Muscle of leg (tissue), 11 donors: ENCODE measurements around the gene SLC25A48. TPM values are rescaled to one million over a fixed set of nuclear protein-coding genes. Genes with fewer than 3 reads are reported as not detected.
A peak's percentile ranks its signal among the peaks of the same experiment; 100 is the strongest.

Experiments used
- DNase-seq: peaks from one replicate; pipeline ENCODE4 v3.0.0; 2013
- H3K27ac ChIP-seq: one replicate; pipeline ENCODE4 v1.5.1; 2013; ENCODE audit warnings: mild to moderate bottlenecking, low read length, control low read depth
- H3K27me3 ChIP-seq: one replicate; pipeline ENCODE4 v1.6.1; 2013; ENCODE audit warnings: low read length; ENCODE audit not compliant: control insufficient read depth, insufficient read depth
- H3K36me3 ChIP-seq: one replicate; pipeline ENCODE4 v1.6.1; 2013; ENCODE audit warnings: low read length; ENCODE audit not compliant: control insufficient read depth, insufficient read depth
- H3K4me1 ChIP-seq: one replicate; pipeline ENCODE4 v1.6.1; 2013; ENCODE audit warnings: low read length; ENCODE audit not compliant: control insufficient read depth, insufficient read depth
- H3K4me3 ChIP-seq: one replicate; pipeline ENCODE4 v1.5.1; 2013; ENCODE audit warnings: low read length, control low read depth
- H3K9me3 ChIP-seq: replicated peaks from 2 replicates; pipeline ENCODE4 v1.6.1; 2013; ENCODE audit warnings: low read depth, low read length; ENCODE audit not compliant: control insufficient read depth
- WGBS: methylation state at CpG from one replicate; pipeline ENCODE4 v1.1.5; 2013; ENCODE audit warnings: missing lambda C conversion rate; ENCODE audit not compliant: insufficient coverage; 5-methylcytosine and 5-hydroxymethylcytosine counted together
- polyA plus RNA-seq, 8 donors: library from polyadenylated mRNA; unstranded; fragments of 120-200 nt; gene quantifications; one replicate each; pipeline versions ENCODE4 v1.2.1 to v1.2.3, GENCODE V29; 2013; ENCODE audit warnings: inconsistent platforms in 1 of 8, low replicate concordance in 1 of 8; ENCODE audit not compliant: insufficient read length in 8 of 8, insufficient read depth in 1 of 8
- total RNA-seq: library from RNA; stranded (reverse); fragments of 120-200 nt; gene quantifications from one replicate; pipeline ENCODE4 v1.2.4, GENCODE V29; 2013

Gene SLC25A48
- total and polyA plus RNA-seq, 9 donors = 0.18 to 1.7 (median 0.46) TPM

- DNase-seq = no peak
- 77% methylated on average over 3 of the region's 4 CpGs for WGBS
- Histone ChIP-seq H3K9me3 (no peaks in the 10 kb centered on the region), H3K4me3 (no peak overlapping the region), H3K27me3 (peaks cover 28% of the 10 kb centered on the region), H3K27ac (no peak overlapping the region), H3K4me1 (peaks cover 7% of the 10 kb centered on the region), H3K36me3 (no peaks in the 10 kb centered on the region)
These were observed 5.1 kb downstream of the SLC25A48 start for GRCh38 chr5:135839566-135839965.

GRCh38 chr5:135840959-135841358 is 6.5 kb downstream of the SLC25A48 start:
- Histone ChIP-seq H3K9me3 (no peaks in the 10 kb centered on the region), H3K4me1 (no peaks in the 10 kb centered on the region), H3K27me3 (peaks cover 14% of the 10 kb centered on the region), H3K36me3 (no peaks in the 10 kb centered on the region), H3K27ac (no peak overlapping the region), H3K4me3 (no peak overlapping the region)
- DNase-seq = no peak
- WGBS = no CpG with 5 or more reads among the region's 4 CpGs

GRCh38 chr5:135842737-135843136 is 8.3 kb downstream of the SLC25A48 start:
- 59% methylated on average over 2 of the region's 4 CpGs for WGBS
- no peak overlapping the region for H3K27ac ChIP-seq
- H3K36me3 ChIP-seq = no peaks in the 10 kb centered on the region
- no peaks in the 10 kb centered on the region for H3K4me1 ChIP-seq
- H3K4me3 ChIP-seq = no peak overlapping the region
- no peaks in the 10 kb centered on the region for H3K9me3 ChIP-seq
- no peak for DNase-seq
- peaks cover 7% of the 10 kb centered on the region for H3K27me3 ChIP-seq

GRCh38 chr5:135843571-135844337 is 9.3 kb downstream of the SLC25A48 start:
- 76% methylated on average over 6 of the region's 6 CpGs for WGBS
- no peaks in the 10 kb centered on the region for H3K4me1 ChIP-seq
- peaks cover 3% of the 10 kb centered on the region for H3K27me3 ChIP-seq
- DNase-seq = no peak
- H3K36me3 ChIP-seq = no peaks in the 10 kb centered on the region
- no peak overlapping the region for H3K27ac ChIP-seq
- H3K9me3 ChIP-seq = no peaks in the 10 kb centered on the region
- H3K4me3 ChIP-seq = no peak overlapping the region

GRCh38 chr5:135846311-135846710 is 11.8 kb downstream of the SLC25A48 start:
- Histone ChIP-seq H3K4me3 (no peak overlapping the region), H3K27ac (no peak overlapping the region), H3K36me3 (no peaks in the 10 kb centered on the region), H3K4me1 (peaks cover 2% of the 10 kb centered on the region), H3K27me3 (peaks cover 5% of the 10 kb centered on the region), H3K9me3 (no peaks in the 10 kb centered on the region)
- DNase-seq = no peak

GRCh38 chr5:135847976-135848375 is 13.5 kb downstream of the SLC25A48 start:
- Histone ChIP-seq H3K27ac (no peak overlapping the region), H3K9me3 (no peaks in the 10 kb centered on the region), H3K4me1 (peaks cover 5% of the 10 kb centered on the region), H3K4me3 (no peak overlapping the region), H3K36me3 (no peaks in the 10 kb centered on the region), H3K27me3 (peaks cover 2% of the 10 kb centered on the region)
- no CpG with 5 or more reads among the region's 1 CpG for WGBS
- no peak for DNase-seq

GRCh38 chr5:135850231-135850630 is 15.8 kb downstream of the SLC25A48 start:
- no peak overlapping the region for H3K4me3 ChIP-seq
- H3K4me1 ChIP-seq = peaks cover 5% of the 10 kb centered on the region
- H3K27me3 ChIP-seq = peaks cover 2% of the 10 kb centered on the region
- DNase-seq = no peak
- H3K9me3 ChIP-seq = no peaks in the 10 kb centered on the region
- H3K27ac ChIP-seq = no peak overlapping the region
- WGBS = 86% methylated on average over 2 of the region's 9 CpGs
- no peaks in the 10 kb centered on the region for H3K36me3 ChIP-seq

GRCh38 chr5:135850671-135851070 is 16.2 kb downstream of the SLC25A48 start:
- Histone ChIP-seq H3K36me3 (no peaks in the 10 kb centered on the region), H3K4me1 (peaks cover 5% of the 10 kb centered on the region), H3K9me3 (no peaks in the 10 kb centered on the region), H3K27me3 (peaks cover 2% of the 10 kb centered on the region), H3K27ac (no peak overlapping the region), H3K4me3 (no peak overlapping the region)
- WGBS = 95% methylated on average over 6 of the region's 6 CpGs
- no peak for DNase-seq

- H3K9me3 ChIP-seq = no peaks in the 10 kb centered on the region
- no peak overlapping the region for H3K27ac ChIP-seq
- 55% methylated on average over 23 of the region's 24 CpGs for WGBS
- peaks cover 2% of the 10 kb centered on the region for H3K27me3 ChIP-seq
- peak; percentile 53 for DNase-seq
- H3K4me3 ChIP-seq = no peak overlapping the region
- peaks cover 5% of the 10 kb centered on the region for H3K4me1 ChIP-seq
- no peaks in the 10 kb centered on the region for H3K36me3 ChIP-seq
These were observed 16.9 kb downstream of the SLC25A48 start for GRCh38 chr5:135851186-135851914.

- DNase-seq = no peak
- Histone ChIP-seq H3K27me3 (peaks cover 2% of the 10 kb centered on the region), H3K36me3 (no peaks in the 10 kb centered on the region), H3K27ac (no peak overlapping the region), H3K4me3 (no peak overlapping the region), H3K9me3 (no peaks in the 10 kb centered on the region), H3K4me1 (peaks cover 5% of the 10 kb centered on the region)
- WGBS = 87% methylated on average over 30 of the region's 34 CpGs
These were observed 17.7 kb downstream of the SLC25A48 start for GRCh38 chr5:135851915-135852845.
